ENCODE measurements around the gene PFKFB3. TPM values are rescaled to one million over a fixed set of nuclear protein-coding genes. Genes with fewer than 3 reads are reported as not detected.
A peak's percentile ranks its signal among the peaks of the same experiment; 100 is the strongest.
"Not testable (repeated sequence)": the region's sequence is repeated elsewhere in the genome, so short reads cannot be mapped to it uniquely, and the experiment has no call there.

The PFKFB3 gene
- total and polyA plus RNA-seq, 10 donors: 6.3 to 227 (median 113) TPM

- Histone ChIP-seq H3K4me1 (peaks cover 5 to 50% (median 23%) of the 10 kb centered on the region in 6 donors), H3K36me3 (no peaks in the 10 kb centered on the region), H3K27me3 (replicated peaks in 1 of 7) (no peaks in the 10 kb centered on the region), H3K4me3 (no peak overlapping the region), H3K27ac (peak overlapping the region in 2 of 8 donors; percentile 18 to 34), H3K9me3 (no peaks in the 10 kb centered on the region)
- TF ChIP-seq POLR2A (IDR thresholded peaks at IDR 0.05) (no peak), CTCF (IDR thresholded peaks at IDR 0.05 in 8 of 11, conservative IDR thresholded peaks at IDR 0.05 in 3 of 11) (no peak), POLR2AphosphoS5 (IDR thresholded peaks at IDR 0.05) (no peak)
- no peak for DNase-seq
- WGBS, 5 donors: 58 to 84% (median 70%) methylated on average over 7 of the region's 7 CpGs
- intact Hi-C loops (cut with DNase I; ENCODE audit: low total_unique reads): no loop called here
Observed at GRCh38 chr10:6292741-6293151, 90.0 kb downstream of the PFKFB3 start.

- 65 to 83% (median 72%) methylated on average over 4 of the region's 4 CpGs for WGBS, 5 donors
- DNase-seq; H3K4me3 ChIP-seq; H3K36me3 ChIP-seq; intact Hi-C loops (cut with DNase I; ENCODE audit: low total_unique reads); H3K9me3 ChIP-seq; H3K27me3 ChIP-seq (replicated peaks in 1 of 7): not testable (repeated sequence)
- peaks cover 6 to 76% (median 36%) of the 10 kb centered on the region in 6 donors for H3K4me1 ChIP-seq
- H3K27ac ChIP-seq: peak overlapping the region in 6 of 8 donors; percentile 3 to 65 (median 48)
Observed at GRCh38 chr10:6296425-6296824, 93.7 kb downstream of the PFKFB3 start.

- intact Hi-C loops (cut with DNase I; ENCODE audit: low total_unique reads): no loop called here
- DNase-seq: no peak
- Histone ChIP-seq H3K36me3 (no peaks in the 10 kb centered on the region), H3K9me3 (no peaks in the 10 kb centered on the region), H3K4me1 (peaks cover 2 to 76% (median 33%) of the 10 kb centered on the region in 6 donors), H3K27me3 (replicated peaks in 1 of 7) (no peaks in the 10 kb centered on the region), H3K4me3 (no peak overlapping the region), H3K27ac (peak overlapping the region in 5 of 8 donors; percentile 25 to 65 (median 50))
- TF ChIP-seq POLR2A (IDR thresholded peaks at IDR 0.05) (no peak), POLR2AphosphoS5 (IDR thresholded peaks at IDR 0.05) (no peak), CTCF (IDR thresholded peaks at IDR 0.05 in 8 of 11, conservative IDR thresholded peaks at IDR 0.05 in 3 of 11) (no peak)
- 72 to 85% (median 77%) methylated on average over 3 of the region's 3 CpGs for WGBS, 5 donors
Observed at GRCh38 chr10:6296828-6297251, 94.1 kb downstream of the PFKFB3 start.

GRCh38 chr10:6297522-6297921 lies 94.8 kb downstream of the PFKFB3 start:
- no peak for DNase-seq
- no peaks in the 10 kb centered on the region for H3K27me3 ChIP-seq (replicated peaks in 1 of 7)
- H3K36me3 ChIP-seq: no peaks in the 10 kb centered on the region
- peaks cover 0 to 71% (median 31%) of the 10 kb centered on the region in 6 donors for H3K4me1 ChIP-seq
- intact Hi-C loops (cut with DNase I; ENCODE audit: low total_unique reads): no loop called here
- WGBS, 5 donors: 73 to 88% (median 83%) methylated on average over 7 of the region's 7 CpGs
- no peak overlapping the region for H3K4me3 ChIP-seq
- no peaks in the 10 kb centered on the region for H3K9me3 ChIP-seq
- H3K27ac ChIP-seq: peak overlapping the region in 4 of 8 donors; percentile 28 to 65 (median 44)
- TF ChIP-seq POLR2AphosphoS5 (IDR thresholded peaks at IDR 0.05) (no peak), CTCF (IDR thresholded peaks at IDR 0.05 in 8 of 11, conservative IDR thresholded peaks at IDR 0.05 in 3 of 11) (no peak), POLR2A (IDR thresholded peaks at IDR 0.05) (no peak)

GRCh38 chr10:6297951-6298381 lies 95.2 kb downstream of the PFKFB3 start:
- H3K4me1 ChIP-seq: peaks cover 0 to 71% (median 28%) of the 10 kb centered on the region in 6 donors
- no peaks in the 10 kb centered on the region for H3K36me3 ChIP-seq
- H3K27me3 ChIP-seq (replicated peaks in 1 of 7): no peaks in the 10 kb centered on the region
- no peak for DNase-seq
- WGBS, 5 donors: 33 to 84% (median 59%) methylated on average over 2 of the region's 2 CpGs
- no peaks in the 10 kb centered on the region for H3K9me3 ChIP-seq
- H3K4me3 ChIP-seq: no peak overlapping the region
- intact Hi-C loops (cut with DNase I; ENCODE audit: low total_unique reads): no loop called here
- TF ChIP-seq POLR2AphosphoS5 (IDR thresholded peaks at IDR 0.05): peak in 1 of 3 donors; percentile 31
- no peak for TF ChIP-seq CTCF (IDR thresholded peaks at IDR 0.05 in 8 of 11, conservative IDR thresholded peaks at IDR 0.05 in 3 of 11)
- H3K27ac ChIP-seq: peak overlapping the region in 4 of 8 donors; percentile 28 to 65 (median 44)

Measured in spleen (tissue), 11 donors.